BE2C (cell line): ENCODE data around the gene DRC1. TPM values are rescaled to one million over a fixed set of nuclear protein-coding genes. Genes with fewer than 3 reads are reported as not detected.
A peak's percentile ranks its signal among the peaks of the same experiment; 100 is the strongest.
"Not testable (repeated sequence)": the region's sequence is repeated elsewhere in the genome, so short reads cannot be mapped to it uniquely, and the experiment has no call there.

Experiments
- DNase-seq: peaks from one replicate; pipeline ENCODE4 v3.0.0-alpha.2; 2020
- H3K27me3 ChIP-seq: fragments of 250-450 bp; sonication (Bioruptor Pico); 2 replicates; pipeline ENCODE4 v1.5.1; 2020; ENCODE audit warnings: mild to moderate bottlenecking
- H3K36me3 ChIP-seq: fragments of 250-450 bp; sonication (Bioruptor Pico); 2 replicates; pipeline ENCODE4 v1.5.1; 2020; ENCODE audit warnings: mild to moderate bottlenecking
- H3K4me1 ChIP-seq: fragments of 250-450 bp; sonication (Bioruptor Pico); 2 replicates; pipeline ENCODE4 v1.5.1; 2020
- H3K4me3 ChIP-seq: 2 replicates; pipeline ENCODE4 v1.5.1; 2011; ENCODE audit warnings: low read depth, low read length
- H3K9me3 ChIP-seq: fragments of 250-450 bp; sonication (Bioruptor Pico); 2 replicates; pipeline ENCODE4 v1.5.1; 2020
- polyA plus RNA-seq: library from polyadenylated mRNA; unstranded; fragments of >200 nt; gene quantifications from one replicate; pipeline ENCODE4 v1.2.1, GENCODE V29; 2012; ENCODE audit warnings: low read depth, missing spikeins; ENCODE audit not compliant: insufficient read length, insufficient read depth
- TF ChIP-seq, protein P1 (sequence below): IDR thresholded peaks from 2 replicates; pipeline ENCODE4 v1.5.1; 2012; ENCODE audit warnings: mild to moderate bottlenecking, low read depth, low read length

Gene DRC1
- polyA plus RNA-seq, result 0.31 TPM

- peak within 1 kb of the TSS; percentile 65 for H3K4me3 ChIP-seq
- peak; percentile 97 for DNase-seq
Measured at GRCh38 chr2:26401739-26402541, at the start of gene DRC1. Gene DRC1, plus strand, starts transcription at chr2:26401920. Its CDS starts 70 bp downstream, at chr2:26401990.

DNA sequence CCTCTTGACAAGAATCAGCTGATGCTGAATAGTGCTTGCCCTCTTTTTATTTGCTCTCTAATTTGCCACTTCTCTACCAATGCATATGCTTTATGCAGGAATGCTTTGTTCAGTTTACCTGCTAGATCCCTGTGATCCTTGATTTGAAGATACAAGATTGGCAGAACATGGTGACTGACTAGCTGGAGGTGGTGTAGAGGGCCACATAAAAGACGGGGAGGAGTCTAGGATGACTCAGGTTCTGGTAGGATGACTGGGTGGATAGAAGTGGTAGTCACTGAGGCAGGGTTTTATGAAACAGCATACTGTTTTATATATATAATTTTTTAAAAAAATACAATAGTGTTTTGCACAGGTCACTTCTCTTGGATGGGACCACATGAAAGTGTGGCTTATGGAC is 48.8 kb upstream of the DRC1 start:
- no peak for DNase-seq
- Histone ChIP-seq H3K9me3 (no peaks in the 10 kb centered on the region), H3K4me1 (0 out of 2 replicates have a peak, but pooled peaks cover 3% of the 10 kb centered on the region), H3K4me3 (no peak overlapping the region), H3K27me3 (no peaks in the 10 kb centered on the region), H3K36me3 (peaks cover 18% of the 10 kb centered on the region)
- TF ChIP-seq, protein P1, sequence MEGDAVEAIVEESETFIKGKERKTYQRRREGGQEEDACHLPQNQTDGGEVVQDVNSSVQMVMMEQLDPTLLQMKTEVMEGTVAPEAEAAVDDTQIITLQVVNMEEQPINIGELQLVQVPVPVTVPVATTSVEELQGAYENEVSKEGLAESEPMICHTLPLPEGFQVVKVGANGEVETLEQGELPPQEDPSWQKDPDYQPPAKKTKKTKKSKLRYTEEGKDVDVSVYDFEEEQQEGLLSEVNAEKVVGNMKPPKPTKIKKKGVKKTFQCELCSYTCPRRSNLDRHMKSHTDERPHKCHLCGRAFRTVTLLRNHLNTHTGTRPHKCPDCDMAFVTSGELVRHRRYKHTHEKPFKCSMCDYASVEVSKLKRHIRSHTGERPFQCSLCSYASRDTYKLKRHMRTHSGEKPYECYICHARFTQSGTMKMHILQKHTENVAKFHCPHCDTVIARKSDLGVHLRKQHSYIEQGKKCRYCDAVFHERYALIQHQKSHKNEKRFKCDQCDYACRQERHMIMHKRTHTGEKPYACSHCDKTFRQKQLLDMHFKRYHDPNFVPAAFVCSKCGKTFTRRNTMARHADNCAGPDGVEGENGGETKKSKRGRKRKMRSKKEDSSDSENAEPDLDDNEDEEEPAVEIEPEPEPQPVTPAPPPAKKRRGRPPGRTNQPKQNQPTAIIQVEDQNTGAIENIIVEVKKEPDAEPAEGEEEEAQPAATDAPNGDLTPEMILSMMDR, result no peak

More at GRCh38 chr2:26401739-26402541, at the start of gene DRC1:
- TF ChIP-seq, protein P1, result peak; percentile 14; the same call in 1 of the 2 replicates
- H3K9me3 ChIP-seq, result no peaks in the 10 kb centered on the region
- no peaks in the 10 kb centered on the region; the same call in 1 of the 2 replicates for H3K36me3 ChIP-seq
- no peaks in the 10 kb centered on the region for H3K27me3 ChIP-seq
- H3K4me1 ChIP-seq, result no peaks in the 10 kb centered on the region

DNA sequence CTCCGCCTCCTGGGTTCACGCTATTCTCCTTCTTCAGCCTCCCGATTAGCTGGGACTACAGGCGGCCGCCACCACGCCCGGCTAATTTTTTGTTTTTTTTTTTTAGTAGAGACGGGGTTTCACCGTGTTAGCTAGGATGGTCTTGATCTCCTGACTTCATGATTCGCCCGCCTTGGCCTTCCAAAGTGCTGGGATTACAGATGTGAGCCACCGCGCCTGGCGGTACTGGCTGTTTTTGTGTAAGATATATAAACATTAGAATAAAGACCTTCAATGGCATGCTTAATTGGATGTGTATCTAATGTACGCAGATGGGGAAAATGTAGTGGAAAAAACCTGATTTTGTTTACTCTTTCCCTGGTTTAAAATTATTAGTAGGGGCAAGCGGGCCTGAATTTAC is 47.3 kb upstream of the DRC1 start:
- DNase-seq, H3K4me3 ChIP-seq, H3K4me1 ChIP-seq, H3K27me3 ChIP-seq, H3K9me3 ChIP-seq: not testable (repeated sequence)
- peaks cover 18% of the 10 kb centered on the region for H3K36me3 ChIP-seq

- DNase-seq, result no peak
- Histone ChIP-seq H3K4me1 (0 out of 2 replicates have a peak, but pooled peaks cover 3% of the 10 kb centered on the region), H3K36me3 (peaks cover 18% of the 10 kb centered on the region), H3K27me3 (no peaks in the 10 kb centered on the region), H3K9me3 (no peaks in the 10 kb centered on the region), H3K4me3 (no peak overlapping the region)
- TF ChIP-seq, protein P1, result no peak
Measured at GRCh38 chr2:26355038-26355995, 46.4 kb upstream of the DRC1 start.

DNA sequence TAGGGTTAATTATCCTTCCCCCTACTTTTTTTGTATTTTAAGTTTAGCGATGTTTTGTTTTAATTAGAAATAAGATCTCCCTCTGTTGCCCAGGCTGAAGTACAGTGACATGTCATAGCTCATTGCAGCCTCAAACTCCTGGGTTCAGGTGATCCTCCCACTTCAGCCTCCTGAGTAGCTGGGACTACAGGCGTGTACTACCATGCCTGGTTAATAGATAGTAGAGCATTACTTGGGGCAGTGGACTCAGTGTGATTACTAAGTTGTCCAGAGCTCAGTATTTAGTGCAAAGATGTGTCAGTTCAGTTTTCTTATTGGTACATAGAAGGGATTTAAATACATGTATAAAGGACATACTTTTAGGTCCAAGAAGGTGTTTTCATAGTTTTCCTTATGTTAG is 45.6 kb upstream of the DRC1 start:
- H3K27me3 ChIP-seq, result no peaks in the 10 kb centered on the region
- DNase-seq, result no peak
- 0 out of 2 replicates have a peak, but pooled peaks cover 3% of the 10 kb centered on the region for H3K4me1 ChIP-seq
- H3K4me3 ChIP-seq, result no peak overlapping the region
- TF ChIP-seq, protein P1, result no peak
- H3K36me3 ChIP-seq, result peaks cover 18% of the 10 kb centered on the region
- H3K9me3 ChIP-seq, result no peaks in the 10 kb centered on the region

GRCh38 chr2:26356771-26357170 is 44.9 kb upstream of the DRC1 start:
- DNase-seq, result no peak
- no peak overlapping the region for H3K4me3 ChIP-seq
- no peaks in the 10 kb centered on the region for H3K9me3 ChIP-seq
- H3K27me3 ChIP-seq, result no peaks in the 10 kb centered on the region
- H3K4me1 ChIP-seq, result 0 out of 2 replicates have a peak, but pooled peaks cover 3% of the 10 kb centered on the region
- peaks cover 19% of the 10 kb centered on the region for H3K36me3 ChIP-seq
- TF ChIP-seq, protein P1, result no peak
